Fibroblast of peridontal ligament (primary cell): ENCODE measurements around the gene CSNK1A1.
"Not testable (repeated sequence)": the region's sequence is repeated elsewhere in the genome, so short reads cannot be mapped to it uniquely, and the experiment has no call there.

ENCODE experiments used
- DNase-seq: peaks from one replicate; pipeline ENCODE4 v3.0.0-alpha.2; 2010; ENCODE audit errors: extremely low read depth

CSNK1A1 gene

DNA sequence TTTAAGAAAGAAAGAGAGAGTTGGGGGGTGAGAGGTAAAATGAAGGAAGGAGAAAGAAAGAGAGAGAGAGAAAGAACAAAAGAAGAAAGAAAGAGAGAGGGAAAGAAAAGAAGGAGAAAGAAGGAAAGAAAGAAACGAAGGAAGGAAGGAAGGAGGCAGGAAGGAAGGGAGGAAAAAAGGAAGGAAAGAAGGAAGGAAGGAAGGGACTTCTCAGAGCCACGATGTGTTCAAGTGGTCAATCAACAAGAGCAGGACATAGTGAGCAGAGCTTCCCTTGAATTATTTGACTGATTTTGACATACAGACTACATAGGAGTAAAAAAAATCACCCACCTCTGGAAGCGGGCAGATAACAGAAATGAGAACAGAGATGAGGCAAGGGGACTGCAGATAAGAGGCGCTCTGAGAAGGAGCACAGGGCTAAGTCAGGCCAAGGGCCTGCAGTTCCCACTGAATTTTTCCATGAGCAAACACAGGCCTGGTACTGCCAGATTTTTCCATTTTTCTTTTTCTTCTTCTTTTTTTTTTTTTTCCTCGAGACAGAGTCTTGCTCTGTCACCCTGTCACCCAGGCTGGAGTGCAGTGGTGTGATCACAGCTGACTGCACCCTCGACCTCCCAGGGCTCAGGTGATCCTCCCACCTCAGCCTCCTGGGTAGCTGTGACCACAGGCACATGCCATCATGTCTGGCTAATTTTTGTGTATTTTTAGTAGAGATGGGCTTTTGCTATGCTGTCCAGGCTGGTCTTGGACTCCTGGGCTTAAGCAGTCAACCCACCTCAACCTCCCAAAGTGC lies 94.4 kb downstream of the CSNK1A1 start:
- DNase-seq, result no peak

DNA sequence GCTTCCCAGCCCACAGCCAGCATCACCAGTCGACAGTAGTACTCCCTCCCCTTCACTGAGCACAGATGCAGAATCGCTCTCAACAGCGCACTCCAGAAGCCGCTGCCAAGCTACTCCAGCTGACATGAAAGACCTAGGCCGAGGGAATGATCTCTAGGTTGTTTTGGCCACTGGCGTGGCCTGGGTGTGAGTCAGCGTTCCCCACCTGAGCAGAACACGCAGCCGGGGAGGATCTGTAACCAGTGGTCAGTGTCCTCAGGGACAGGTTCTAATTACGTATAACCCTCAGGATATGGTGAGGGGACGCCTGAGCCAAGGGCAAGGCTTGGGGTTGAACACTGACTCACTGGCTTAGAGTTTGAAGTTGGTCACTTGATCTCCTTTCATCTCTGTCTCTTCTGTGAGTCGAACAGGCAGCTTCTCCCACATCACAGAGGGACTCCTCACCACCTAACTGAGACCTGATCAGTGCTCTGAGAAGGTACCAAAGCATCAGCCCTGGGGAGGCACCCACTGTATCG lies 95.3 kb downstream of the CSNK1A1 start:
- peak; percentile 69 for DNase-seq

DNA sequence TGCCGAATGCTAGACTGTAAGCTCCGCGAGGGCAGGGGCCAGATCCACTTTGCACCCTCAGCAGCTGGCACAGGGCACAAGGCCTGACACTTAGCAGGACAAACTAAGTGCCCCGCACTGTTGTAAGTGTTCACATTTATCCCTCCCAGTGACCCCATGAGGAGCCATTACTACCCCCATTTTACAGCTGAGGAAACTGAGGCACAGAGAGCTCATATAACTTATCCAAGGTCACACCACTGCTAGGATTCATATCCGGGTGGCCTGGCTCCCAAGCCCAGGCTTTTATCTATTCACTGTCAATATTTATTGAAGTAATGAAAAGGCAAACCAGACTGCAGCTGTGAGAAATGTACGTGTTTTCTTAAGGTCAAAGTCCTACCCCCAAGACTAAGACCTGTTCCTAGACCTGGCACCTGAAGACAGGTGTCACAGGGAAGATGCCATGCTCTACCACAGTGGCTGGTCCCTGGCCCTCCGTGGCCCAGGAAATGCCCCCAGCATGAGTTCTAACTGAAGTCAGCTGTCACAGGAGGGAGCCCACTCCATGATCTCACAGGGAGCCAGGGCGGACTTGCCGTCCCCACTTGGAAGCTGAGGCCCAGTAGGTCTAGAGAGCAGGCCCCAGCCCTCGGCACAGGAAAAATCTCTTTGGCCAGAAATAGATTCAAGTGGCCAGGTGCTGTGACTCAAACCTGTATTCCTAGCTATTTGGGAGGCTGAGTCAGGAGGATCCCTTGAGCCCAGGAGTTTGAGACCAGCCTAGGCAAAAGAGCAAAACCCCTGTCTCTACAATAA lies 97.4 kb downstream of the CSNK1A1 start:
- no peak for DNase-seq

GRCh38 chr5:149452665-149453617 lies 98.3 kb downstream of the CSNK1A1 start:
- peak; percentile 86 for DNase-seq

DNA sequence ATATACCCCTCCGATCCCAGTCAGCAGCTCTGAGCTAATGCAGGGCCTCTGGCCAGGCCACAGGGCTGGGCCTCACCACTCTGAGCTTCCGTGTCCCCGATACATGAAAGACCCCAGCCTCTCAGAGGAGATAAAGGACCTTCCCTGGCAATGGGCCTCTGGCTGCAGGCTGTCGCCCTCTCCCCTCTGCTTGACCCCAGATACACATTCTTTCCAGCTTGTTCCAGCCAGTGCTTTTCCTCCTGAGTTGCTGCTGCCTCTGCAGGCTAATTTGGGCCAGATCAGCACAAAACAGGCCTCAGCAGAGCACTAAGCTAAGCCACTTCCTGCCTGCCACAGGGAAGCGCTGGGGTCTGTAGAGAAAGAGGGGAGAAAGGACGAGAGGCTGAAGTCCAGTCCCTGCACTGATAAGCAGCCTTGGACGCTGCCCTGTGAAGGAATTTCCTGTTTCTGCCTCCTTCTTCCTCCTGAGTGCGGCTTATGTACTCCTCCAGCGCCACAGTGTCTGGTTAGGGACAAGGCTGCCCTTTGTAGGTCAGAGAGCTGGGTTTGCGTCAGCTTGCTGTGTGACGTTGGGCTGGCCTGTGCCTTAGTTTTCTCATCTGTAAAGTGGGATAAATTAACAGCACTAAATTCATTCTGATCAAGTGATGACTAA lies 99.1 kb downstream of the CSNK1A1 start:
- peak; percentile 34 for DNase-seq

- peak; percentile 71 for DNase-seq
Measured at GRCh38 chr5:149450199-149450598, 101.0 kb downstream of the CSNK1A1 start.

- peak; percentile 35 for DNase-seq
Measured at GRCh38 chr5:149448831-149449714, 102.2 kb downstream of the CSNK1A1 start.

GRCh38 chr5:149448431-149448830 lies 102.8 kb downstream of the CSNK1A1 start:
- DNase-seq, result no peak

DNA sequence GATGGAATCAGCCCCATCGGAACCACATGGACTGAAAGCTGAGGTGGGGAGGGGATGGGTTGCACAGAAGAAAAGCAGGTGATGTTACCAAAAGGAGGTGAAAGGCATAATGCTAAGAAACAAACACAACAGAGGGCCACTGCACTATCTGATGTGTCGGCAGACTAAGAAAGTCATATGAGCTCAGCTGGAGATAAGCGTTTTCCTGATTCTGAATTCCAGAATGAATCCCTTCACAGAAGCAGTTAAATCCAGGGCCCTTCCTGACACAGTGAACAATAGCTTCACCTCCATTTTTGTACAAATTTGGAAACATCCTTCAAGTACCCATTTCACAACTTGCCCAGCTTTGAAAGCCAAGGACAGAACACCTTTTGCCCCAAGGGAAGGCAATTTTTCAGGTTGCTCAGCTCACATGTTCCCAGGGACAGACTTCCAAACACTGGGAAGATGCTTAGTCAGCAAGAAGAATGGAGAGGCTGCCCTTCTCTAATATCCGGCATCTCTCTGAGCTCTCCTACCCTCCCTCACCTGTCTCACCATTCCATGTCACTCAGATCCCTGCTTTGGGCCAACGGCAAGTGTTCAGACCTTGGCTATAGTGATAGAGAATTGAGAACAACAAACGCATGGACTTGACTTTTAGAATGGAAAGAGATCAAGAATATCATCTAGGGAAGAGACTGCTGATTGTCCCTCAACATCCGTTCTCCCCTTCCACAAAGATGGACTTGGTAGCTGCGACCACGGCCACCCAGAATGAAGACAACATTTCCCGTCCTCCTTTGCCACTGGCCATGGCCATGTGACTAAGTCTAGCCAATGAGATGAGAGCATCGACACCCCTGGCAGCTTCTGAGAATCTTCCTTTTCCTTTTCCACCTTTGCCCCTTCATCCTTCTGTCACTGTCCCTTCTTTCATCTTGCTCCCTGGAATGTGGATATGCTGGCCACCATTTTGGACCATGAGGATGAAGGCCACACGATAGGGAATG lies 103.6 kb downstream of the CSNK1A1 start:
- DNase-seq, result no peak

DNA sequence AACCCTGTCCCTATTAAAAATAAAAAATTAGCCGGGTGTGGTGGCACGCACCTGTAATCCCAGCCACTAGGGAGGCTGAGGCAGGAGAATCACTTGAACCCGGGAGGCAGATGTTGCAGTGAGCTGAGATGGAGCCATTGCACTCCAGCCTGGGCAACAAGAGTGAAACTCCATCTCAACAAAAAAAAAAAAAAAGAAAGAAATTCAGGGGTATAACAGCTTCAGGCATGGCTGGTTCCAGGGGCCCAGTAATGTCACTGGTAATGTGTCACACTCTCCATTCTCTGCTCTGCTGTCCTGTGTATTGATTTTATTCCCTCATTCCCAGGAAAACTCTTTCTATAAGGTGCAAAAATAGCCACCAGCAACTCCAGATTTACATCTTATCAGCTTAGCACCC lies 104.4 kb downstream of the CSNK1A1 start:
- not testable (repeated sequence) for DNase-seq

DNA sequence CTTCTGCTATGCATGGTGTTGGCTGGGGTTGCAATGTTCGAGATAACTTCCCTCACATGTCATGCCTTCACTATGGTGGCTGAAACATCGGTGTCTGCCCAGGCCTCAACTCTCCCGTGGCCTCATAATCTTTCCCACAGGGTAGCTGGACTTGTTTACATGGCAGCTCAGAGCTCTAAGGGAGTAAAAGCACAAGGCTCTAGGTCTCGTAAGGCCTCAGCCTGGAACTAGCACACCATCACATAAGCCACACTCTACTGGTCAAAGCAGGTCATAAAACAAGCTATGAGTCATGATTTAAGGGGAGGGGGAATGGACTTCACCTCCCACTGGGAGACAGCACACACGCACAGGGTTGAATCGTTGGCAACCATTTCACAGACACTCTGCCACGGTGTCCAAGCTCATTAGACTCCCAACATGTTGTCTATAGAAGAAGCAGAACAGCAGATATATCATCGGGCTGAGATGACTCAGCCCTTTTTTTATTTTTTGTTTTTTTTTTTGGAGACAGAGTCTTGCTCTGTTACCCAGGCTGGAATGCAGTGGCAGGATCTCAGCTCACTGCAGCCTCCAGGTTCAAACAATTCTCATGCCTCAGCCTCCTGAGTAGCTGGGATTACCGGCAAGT lies 105.4 kb downstream of the CSNK1A1 start:
- DNase-seq, result peak; percentile 99

GRCh38 chr5:149445343-149445738 lies 105.9 kb downstream of the CSNK1A1 start:
- no peak for DNase-seq

GRCh38 chr5:149444430-149444829 lies 106.8 kb downstream of the CSNK1A1 start:
- DNase-seq, result not testable (repeated sequence)

DNA sequence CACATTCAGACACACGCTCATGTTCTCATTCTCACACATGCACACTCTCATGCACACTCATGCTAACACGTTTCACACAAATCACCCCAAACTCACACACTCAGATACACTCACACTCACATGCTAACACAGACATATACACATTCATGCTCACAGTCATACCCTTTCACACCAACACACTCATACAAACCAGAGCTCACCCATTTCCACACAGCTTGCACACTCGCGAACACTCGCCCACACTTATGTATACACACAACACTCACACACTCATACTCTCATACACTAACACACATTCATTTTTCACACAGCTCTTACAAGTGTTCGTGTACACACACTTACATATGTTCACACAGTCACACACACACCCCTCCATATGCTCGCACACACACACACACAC lies 108.0 kb downstream of the CSNK1A1 start:
- no peak for DNase-seq

DNA sequence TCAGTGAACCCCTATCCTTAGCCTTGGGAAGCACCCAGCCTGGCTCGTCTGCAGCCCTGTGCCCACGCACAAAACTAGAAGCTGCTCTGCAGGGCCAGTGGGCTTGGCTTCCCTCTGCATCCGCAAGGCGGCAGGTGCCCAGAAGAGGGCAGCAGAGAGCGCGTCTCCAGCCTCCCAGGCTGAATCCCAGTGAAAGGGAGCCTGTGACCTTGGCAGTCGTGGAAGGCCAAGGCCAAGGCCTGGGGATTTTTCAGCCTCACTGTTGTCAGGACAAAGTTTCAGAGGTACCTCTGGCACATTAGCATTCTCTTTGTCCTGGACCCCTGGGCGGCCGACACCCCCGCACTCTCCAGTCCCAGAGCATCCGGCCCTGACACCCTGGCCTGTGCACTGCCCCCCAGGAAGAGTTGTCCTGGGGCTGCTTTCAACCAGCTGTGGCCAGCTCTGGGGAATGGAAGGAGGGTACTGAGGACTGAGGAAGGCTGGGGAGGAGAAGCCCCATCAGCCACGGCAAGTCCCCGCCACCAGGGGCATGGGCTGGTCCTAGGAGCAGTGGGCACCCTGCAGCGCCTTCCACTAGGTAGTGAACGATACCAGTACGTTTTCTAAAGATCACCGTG lies 108.6 kb downstream of the CSNK1A1 start:
- DNase-seq, result peak; percentile 76
